NCI-H2196 (cell line): ENCODE data around the gene FANCI.

Source experiments
- DNase-seq: peaks from one replicate; lab custom pipeline; 2025; ENCODE audit not compliant: unreplicated experiment; lab: John Stamatoyannopoulos, UW

FANCI gene

GRCh38 chr15:89243691-89244573, at the start of gene FANCI:
Gene FANCI, plus strand, starts transcription at chr15:89243979. Its CDS starts 3,669 bp downstream, at chr15:89247648.
- DNase-seq: peak; percentile 83

- no peak for DNase-seq
Observed at GRCh38 chr15:89194608-89195007, 49.2 kb upstream of the FANCI start.

- no peak for DNase-seq
Observed at GRCh38 chr15:89195836-89196235, 47.9 kb upstream of the FANCI start.

GRCh38 chr15:89196241-89196640, 47.5 kb upstream of the FANCI start:
- no peak for DNase-seq

- peak; percentile 29 for DNase-seq
Observed at GRCh38 chr15:89196994-89197393, 46.8 kb upstream of the FANCI start.

- DNase-seq: no peak
Observed at GRCh38 chr15:89197503-89197971, 46.2 kb upstream of the FANCI start.

- no peak for DNase-seq
Observed at GRCh38 chr15:89198196-89198595, 45.6 kb upstream of the FANCI start.

GRCh38 chr15:89198934-89199333, 44.8 kb upstream of the FANCI start:
- no peak for DNase-seq

- DNase-seq: no peak
Observed at GRCh38 chr15:89199746-89200145, 44.0 kb upstream of the FANCI start.

- no peak for DNase-seq
Observed at GRCh38 chr15:89200182-89200581, 43.6 kb upstream of the FANCI start.

GRCh38 chr15:89201465-89202005, 42.2 kb upstream of the FANCI start:
- no peak for DNase-seq

GRCh38 chr15:89203705-89204273, 40.0 kb upstream of the FANCI start:
- no peak for DNase-seq

GRCh38 chr15:89205991-89206585, 37.7 kb upstream of the FANCI start:
- DNase-seq: no peak

GRCh38 chr15:89206908-89207331, 36.9 kb upstream of the FANCI start:
- peak; percentile 43 for DNase-seq

GRCh38 chr15:89208256-89208655, 35.5 kb upstream of the FANCI start:
- no peak for DNase-seq

- DNase-seq: no peak
Observed at GRCh38 chr15:89209057-89209456, 34.7 kb upstream of the FANCI start.

- no peak for DNase-seq
Observed at GRCh38 chr15:89211678-89212170, 32.1 kb upstream of the FANCI start.

- DNase-seq: no peak
Observed at GRCh38 chr15:89215627-89216026, 28.2 kb upstream of the FANCI start.

- no peak for DNase-seq
Observed at GRCh38 chr15:89217031-89217430, 26.7 kb upstream of the FANCI start.

GRCh38 chr15:89217686-89218376, 25.9 kb upstream of the FANCI start:
- DNase-seq: no peak

- no peak for DNase-seq
Observed at GRCh38 chr15:89218531-89218930, 25.2 kb upstream of the FANCI start.
